Activated T-helper 1 cell treated with Interleukin-2 at 50 U/mL for 16 hours (primary cell): ENCODE results near the gene COL10A1.

Experiments
- DNase-seq: peaks from one replicate; pipeline ENCODE4 v3.0.0-alpha.2; 2020; ENCODE audit warnings: low read depth

Gene COL10A1

GRCh38 chr6:116083052-116083451 lies 42.9 kb downstream of the COL10A1 start:
- no peak for DNase-seq

GRCh38 chr6:116078945-116079344 lies 47.0 kb downstream of the COL10A1 start:
- DNase-seq: no peak

- no peak for DNase-seq
Observed at GRCh38 chr6:116078522-116078921, 47.4 kb downstream of the COL10A1 start.

DNA sequence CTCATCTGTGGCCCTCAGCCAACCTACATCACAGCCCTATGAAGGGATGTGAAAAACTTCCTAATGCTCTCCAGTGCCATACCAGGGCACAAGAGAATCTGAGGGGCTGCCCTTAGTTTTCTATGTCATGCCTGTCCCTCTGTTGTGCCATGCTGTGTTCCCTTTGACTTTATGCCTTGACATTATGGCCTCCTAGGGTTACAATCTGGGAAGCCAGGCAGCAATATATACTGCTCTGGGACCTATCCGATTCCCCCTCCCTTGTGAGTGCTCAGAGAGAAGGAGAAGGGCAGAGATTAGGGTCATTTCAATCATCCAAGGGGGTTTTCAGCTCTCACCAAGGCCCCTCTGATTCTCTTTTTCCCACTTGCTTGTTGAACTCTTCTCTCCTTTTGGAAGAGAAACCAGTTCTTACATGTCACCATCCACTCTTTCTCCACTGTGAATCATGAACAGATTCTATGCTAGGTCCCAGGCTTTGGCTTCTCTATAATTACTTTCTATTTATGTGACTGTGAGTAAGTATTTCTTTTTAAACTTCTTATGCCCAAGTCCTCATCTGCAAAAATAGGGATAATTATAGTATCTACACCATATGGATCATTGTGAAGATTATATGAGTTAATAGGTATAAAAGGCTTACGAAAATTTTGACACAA lies 51.1 kb downstream of the COL10A1 start:
- no peak for DNase-seq

DNA sequence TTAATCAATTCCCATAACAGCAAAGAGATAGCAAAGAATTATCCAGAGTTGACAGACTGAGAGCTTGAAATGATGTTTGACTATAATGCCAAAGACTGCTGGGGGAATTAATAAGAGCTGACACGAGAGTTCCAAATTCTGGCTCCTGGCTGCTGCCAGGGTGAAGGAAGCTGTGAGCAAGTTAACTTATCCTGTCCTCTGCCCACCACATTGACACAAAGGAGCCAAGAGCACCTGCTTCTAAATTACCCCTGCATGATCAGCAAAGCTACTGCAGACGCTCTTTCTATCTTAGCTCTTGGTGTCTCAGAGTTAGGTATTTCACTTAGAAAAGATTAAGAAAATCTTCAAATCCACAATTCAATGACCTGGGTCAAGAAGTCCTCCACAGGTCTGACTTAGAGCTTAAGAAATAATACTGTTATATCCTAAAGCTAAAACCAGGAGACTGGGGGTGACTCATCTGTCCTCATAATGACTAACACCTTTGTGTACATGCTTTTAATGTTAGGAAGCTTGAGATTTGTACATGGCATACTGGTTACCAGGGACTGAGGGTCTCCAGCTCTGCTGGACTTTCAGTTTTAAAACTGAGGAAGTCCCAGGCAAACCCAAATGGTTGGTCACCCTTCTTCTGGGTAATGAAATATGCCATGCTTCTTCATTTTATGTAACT lies 52.0 kb downstream of the COL10A1 start:
- DNase-seq: no peak

DNA sequence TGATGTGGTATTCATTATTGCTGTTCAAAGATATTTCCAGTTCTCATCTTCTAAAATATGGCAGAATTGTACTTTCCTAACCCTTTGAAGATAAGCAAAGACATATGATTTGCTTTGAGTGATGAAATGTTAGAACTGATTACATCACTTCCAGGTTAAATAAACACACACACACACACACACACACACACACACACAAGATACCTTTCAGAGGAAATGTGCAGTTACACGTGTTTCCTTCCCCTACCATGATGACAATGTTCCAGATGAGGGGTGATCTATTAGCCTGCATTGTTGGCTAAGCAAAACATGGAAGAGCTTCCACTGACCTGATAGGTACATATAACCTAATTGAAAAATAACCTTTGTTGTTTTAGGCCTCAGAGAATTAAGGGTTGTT lies 53.6 kb downstream of the COL10A1 start:
- no peak for DNase-seq

DNA sequence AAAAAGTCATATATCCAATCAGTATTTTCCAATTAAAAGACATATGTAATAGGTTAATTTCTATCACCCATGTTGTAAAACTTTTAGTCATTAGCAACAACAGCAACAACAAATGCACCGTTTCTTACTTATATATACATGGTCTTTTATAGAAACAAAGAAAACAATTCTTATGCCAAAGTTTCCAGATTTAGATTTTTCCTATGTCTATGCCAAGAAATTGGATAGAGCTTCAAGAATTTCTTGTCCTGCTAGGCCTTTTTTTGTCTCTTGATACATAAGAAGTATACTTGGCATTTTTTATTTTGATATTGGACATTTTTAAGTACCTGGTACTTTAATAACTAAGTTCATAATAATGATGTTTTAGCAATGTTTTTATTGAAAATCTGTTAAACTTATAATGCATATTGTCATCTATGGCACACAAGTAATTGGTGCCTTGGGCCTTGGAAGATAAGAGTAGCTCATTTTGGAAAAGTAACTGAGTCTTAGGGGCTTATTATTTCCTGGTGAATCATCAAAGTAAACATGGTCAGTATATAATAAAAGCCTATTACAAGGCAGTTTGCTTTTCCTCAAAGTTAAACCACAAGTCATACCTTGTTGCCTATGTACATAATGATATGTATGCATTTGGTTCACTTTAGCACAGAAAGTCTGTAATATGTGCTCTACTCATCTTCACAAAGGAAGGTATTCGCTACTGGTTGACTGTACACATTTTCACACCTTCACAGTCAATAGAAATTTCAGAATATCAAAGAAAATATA lies 55.1 kb downstream of the COL10A1 start:
- no peak for DNase-seq

- DNase-seq: no peak
Observed at GRCh38 chr6:116070101-116070500, 55.8 kb downstream of the COL10A1 start.
